RWPE1 (cell line): ENCODE results near the gene RPL34.
A peak's percentile ranks its signal among the peaks of the same experiment; 100 is the strongest.

Experiments used
- CTCF ChIA-PET: fragments of 350-600 bp; sonication (Branson Sonifier 250); formaldehyde crosslinking; extraction: SDS; loops from one replicate; lab custom pipeline; 2021; lab: Yijun Ruan, JAX
- POLR2A ChIA-PET: fragments of 400-600 bp; formaldehyde crosslinking; extraction: SDS; loops from one replicate; lab custom pipeline; 2020; ENCODE audit warnings: antibody characterized with exemption; ENCODE audit not compliant: low non-redundant PET; lab: Yijun Ruan, JAX
- DNase-seq: peaks from one replicate; pipeline ENCODE4 v3.0.0; 2012; ENCODE audit warnings: low spot score
- H3K27ac ChIP-seq: fragments of 450-650 bp; 2 replicates; pipeline ENCODE4 v1.5.1; 2017
- CTCF ChIP-seq: fragments of 450-650 bp; conservative IDR thresholded peaks from 2 replicates; pipeline ENCODE4 v1.5.1; 2017; ENCODE audit warnings: low read depth, mild to moderate bottlenecking

Gene RPL34

GRCh38 chr4:108636246-108636645, 15.9 kb downstream of the RPL34 start:
- ChIA-PET CTCF (no interaction called here), POLR2A (no interaction called here)
- no peak for TF ChIP-seq CTCF
- no peak for DNase-seq
- no peak overlapping the region for H3K27ac ChIP-seq

GRCh38 chr4:108637856-108638255, 17.5 kb downstream of the RPL34 start:
- ChIA-PET CTCF (interaction anchor here (0.6 to 0.8 kb wide), 2 partner anchors 27 to 506 kb away, joined by 3 read pairs; no protein-coding TSS in a partner anchor), POLR2A (no interaction called here)
- TF ChIP-seq CTCF, result no peak
- no peak for DNase-seq
- H3K27ac ChIP-seq, result no peak overlapping the region

- POLR2A ChIA-PET, result no interaction called here
- no peak overlapping the region for H3K27ac ChIP-seq
- DNase-seq, result no peak
- TF ChIP-seq CTCF, result no peak
- CTCF ChIA-PET, result interaction anchor here (0.6 kb wide), 1 partner anchor 743 kb away, joined by 6 read pairs; no protein-coding TSS in a partner anchor
These were observed 23.9 kb downstream of the RPL34 start for GRCh38 chr4:108644237-108644636.

- no peak for DNase-seq
- ChIA-PET CTCF (no interaction called here), POLR2A (no interaction called here)
- no peak for TF ChIP-seq CTCF
- no peak overlapping the region for H3K27ac ChIP-seq
These were observed 26.3 kb downstream of the RPL34 start for GRCh38 chr4:108646706-108647105.

- ChIA-PET POLR2A (no interaction called here), CTCF (interaction anchor here (0.6 kb wide), 2 partner anchors 155 to 1049 kb away, joined by 3 to 7 read pairs; no protein-coding TSS in a partner anchor)
- no peak for DNase-seq
- no peak for TF ChIP-seq CTCF
- H3K27ac ChIP-seq, result peak overlapping the region; percentile 77
These were observed 29.5 kb downstream of the RPL34 start for GRCh38 chr4:108649863-108650211.

GRCh38 chr4:108650212-108651013, 30.0 kb downstream of the RPL34 start, which contains the start of gene OSTC:
Gene OSTC, plus strand, starts transcription at chr4:108650599. Its CDS starts 57 bp downstream, at chr4:108650656.
- no peak for TF ChIP-seq CTCF
- CTCF ChIA-PET, result interaction anchor here (0.6 kb wide), 4 partner anchors 154 to 1049 kb away, joined by 3 to 7 read pairs (median 3); no protein-coding TSS in a partner anchor

More at GRCh38 chr4:108650212-108651013, 30.0 kb downstream of the RPL34 start, which contains the start of gene OSTC:
- DNase-seq, result peak; percentile 96
- peak within 1 kb of the TSS; percentile 77 for H3K27ac ChIP-seq
- POLR2A ChIA-PET, result interaction anchor here (0.6 kb wide), 1 partner anchor 8 kb away, joined by 3 read pairs; no protein-coding TSS in a partner anchor
